ENCODE results near the gene FOXB1.

GRCh38 chr15:60009980-60010732 is 6.0 kb downstream of the FOXB1 start:
- TF ChIP-seq GATA3 (IDR thresholded peaks at IDR 0.05; ENCODE audit: low read depth, low read length) (no peak), GATA2 (IDR thresholded peaks at IDR 0.05; ENCODE audit: low read depth, low read length) (no peak)

Measured in SH-SY5Y (cell line).